ENCODE results near the gene BBS9. TPM values are rescaled to one million over a fixed set of nuclear protein-coding genes. Genes with fewer than 3 reads are reported as not detected.

Gene BBS9
- total and polyA plus RNA-seq, 2 of the 4 experiments (the other 2 are of a cell fraction), result 7.9 to 9.5 TPM

GRCh38 chr7:33354201-33354600 is 224.8 kb downstream of the BBS9 start:
- CTCF ChIA-PET, result interaction anchor here (0.6 kb wide), 1 partner anchor 602 kb away, joined by 5 read pairs; no protein-coding TSS in a partner anchor
- POLR2A ChIA-PET (ENCODE audit: unreplicated experiment), result no interaction called here
- H3K4me3 ChIP-seq (ENCODE audit: insufficient read depth, low read depth, low read length), result no peak overlapping the region

More at GRCh38 chr7:33354201-33354600, 224.8 kb downstream of the BBS9 start:
- in situ Hi-C loops (cut with MboI; ENCODE audit: low sequenced_read_pairs), result no loop called here
- no peak overlapping the region for H3K14ac ChIP-seq (replicated peaks; ENCODE audit: low read depth, low read length)
- no peak overlapping the region for H3K4me2 ChIP-seq (ENCODE audit: low read depth, low read length)
- BruUV-seq (replicated peaks), result no TSS peak
- DNase-seq, result no peak
- no peak overlapping the region for H3K27ac ChIP-seq (ENCODE audit: insufficient read depth, low read length)
- no peak overlapping the region for H2AK5ac ChIP-seq (ENCODE audit: low read depth, low read length)
- no peaks in the 10 kb centered on the region for H4K20me1 ChIP-seq (ENCODE audit: insufficient read depth, low read length)
- no peaks in the 10 kb centered on the region for H3K27me3 ChIP-seq (ENCODE audit: control insufficient read depth, insufficient read depth, low read length)
- no peak overlapping the region for H3K9ac ChIP-seq (ENCODE audit: low read depth, low read length)
- H3K18ac ChIP-seq (ENCODE audit: low read depth, low read length), result no peak overlapping the region
- no peaks in the 10 kb centered on the region for H3K9me1 ChIP-seq (ENCODE audit: insufficient read depth, low read length)
- H3K56ac ChIP-seq (ENCODE audit: extremely low read depth, insufficient read depth, low read length), result no peak overlapping the region
- intact Hi-C loops (cut with micrococcal nuclease), result no loop called here
- no peak overlapping the region for H4K91ac ChIP-seq (ENCODE audit: insufficient read depth, low read depth, low read length)
- 100% methylated on average over 1 of the region's 5 CpGs; no CpG with 5 or more reads in 1 of the 2 experiments for WGBS, 2 experiments (ENCODE audit: extremely low coverage in 2 of 2, insufficient read length in 1 of 2)
- no peak overlapping the region for H4K5ac ChIP-seq (ENCODE audit: low read depth, low read length)
- no peak overlapping the region for H2BK5ac ChIP-seq (ENCODE audit: low read depth, low read length, poor library complexity, severe bottlenecking)
- no peak overlapping the region for H2BK120ac ChIP-seq (ENCODE audit: low read depth, low read length)
- no peak overlapping the region for H2BK20ac ChIP-seq (ENCODE audit: low read depth, low read length)
- H3K79me1 ChIP-seq (ENCODE audit: low read depth in 1 of 2, low read length in 2 of 2), result no peaks in the 10 kb centered on the region
- no peak for ATAC-seq (ENCODE audit: low read depth)
- H3K23ac ChIP-seq (ENCODE audit: low read depth, low read length), result no peak overlapping the region
- no peaks in the 10 kb centered on the region for H3K36me3 ChIP-seq (ENCODE audit: control insufficient read depth, insufficient read depth, low read length)
- H4K8ac ChIP-seq (ENCODE audit: low read depth in 2 of 2, low read length in 2 of 2), result no peak overlapping the region
- TF ChIP-seq SMC3 (IDR thresholded peaks at IDR 0.05; ENCODE audit: low read depth, low read length) (no peak), CTCF (conservative IDR thresholded peaks at IDR 0.05; ENCODE audit: low read depth, low read length) (no peak), BHLHE40 (IDR thresholded peaks at IDR 0.05; ENCODE audit: low read depth, low read length) (no peak), MAFK (IDR thresholded peaks at IDR 0.05; ENCODE audit: low read depth, low read length) (no peak), NFE2L2 (IDR thresholded peaks at IDR 0.05; ENCODE audit: low read depth, low read length) (no peak), CEBPB (IDR thresholded peaks at IDR 0.05; ENCODE audit: low read depth, low read length) (no peak), CHD1 (IDR thresholded peaks at IDR 0.05; ENCODE audit: low read depth, low read length) (no peak), ELK1 (IDR thresholded peaks at IDR 0.05; ENCODE audit: borderline replicate concordance, low read depth, low read length) (no peak), MAZ (IDR thresholded peaks at IDR 0.05; ENCODE audit: borderline replicate concordance, low read depth, low read length) (no peak), FOS (IDR thresholded peaks at IDR 0.05; ENCODE audit: low read depth, low read length) (no peak), RCOR1 (IDR thresholded peaks at IDR 0.05; ENCODE audit: insufficient replicate concordance, low read length) (no peak), RAD21 (IDR thresholded peaks at IDR 0.05; ENCODE audit: low read length) (no peak), RFX5 (IDR thresholded peaks at IDR 0.05; ENCODE audit: low read depth, low read length) (no peak), USF2 (IDR thresholded peaks at IDR 0.05; ENCODE audit: low read depth, low read length) (no peak), POLR2A (IDR thresholded peaks at IDR 0.05; ENCODE audit: low read depth, low read length) (no peak), MXI1 (IDR thresholded peaks at IDR 0.05; ENCODE audit: borderline replicate concordance, low read depth, low read length) (no peak)
- dilution Hi-C loops (cut with HindIII; ENCODE audit: low sequenced_read_pairs, unreplicated experiment), result no loop called here
- no peaks in the 10 kb centered on the region for H3K4me1 ChIP-seq (ENCODE audit: control insufficient read depth, insufficient read depth, low read length)
- no peaks in the 10 kb centered on the region for H3K9me3 ChIP-seq (ENCODE audit: control insufficient read depth, insufficient read depth, low read length)
- H2AFZ ChIP-seq (replicated peaks; ENCODE audit: low read length, poor library complexity), result no peak overlapping the region
- H3K4ac ChIP-seq (ENCODE audit: low read depth, low read length), result no peak overlapping the region
- no peak overlapping the region for H2BK15ac ChIP-seq (ENCODE audit: low read depth, low read length)
- no peak overlapping the region for H2AK9ac ChIP-seq (replicated peaks; ENCODE audit: low read depth, low read length, poor library complexity)
